ENCODE measurements around the gene SNCAIP.

Gene SNCAIP

DNA sequence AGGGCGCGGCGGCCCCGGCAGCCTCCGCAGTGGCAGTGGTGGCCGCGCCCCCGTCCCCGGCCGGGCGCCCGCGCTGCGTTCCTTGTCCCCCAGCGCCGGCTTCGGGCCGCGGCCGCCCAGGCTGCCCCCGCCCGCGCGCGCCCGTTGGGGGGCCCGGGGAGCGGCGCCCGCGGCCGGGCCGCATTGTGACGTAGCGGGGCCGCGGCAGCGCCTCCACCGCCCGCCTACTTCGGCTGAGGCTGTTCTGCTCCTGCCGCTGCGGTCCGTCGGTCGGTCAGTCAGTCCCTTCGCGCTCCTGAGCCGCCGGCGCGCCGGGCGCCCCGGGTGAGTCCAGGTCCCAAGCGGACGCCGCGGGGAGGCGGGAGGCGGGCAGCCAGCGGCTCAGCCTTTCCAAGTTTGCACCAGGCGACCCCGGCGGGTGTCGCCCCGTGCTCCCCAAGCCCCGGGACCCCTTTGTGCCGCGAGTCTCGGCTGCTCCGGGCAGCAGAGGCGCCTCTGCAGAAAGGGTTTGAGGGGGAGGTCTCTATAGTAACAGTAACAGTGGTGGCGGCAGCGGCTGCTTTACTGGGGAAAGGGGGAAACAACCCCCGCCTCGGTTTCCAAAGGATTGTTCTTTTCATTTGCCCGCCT is at the start of gene SNCAIP:
Gene SNCAIP (plus strand): TSS at position 277 of the 630 bp plus-strand sequence. CDS start 78,898 bp downstream, outside the sequence.
- DNase-seq (ENCODE audit: low spot score) = peak; percentile 67

DNA sequence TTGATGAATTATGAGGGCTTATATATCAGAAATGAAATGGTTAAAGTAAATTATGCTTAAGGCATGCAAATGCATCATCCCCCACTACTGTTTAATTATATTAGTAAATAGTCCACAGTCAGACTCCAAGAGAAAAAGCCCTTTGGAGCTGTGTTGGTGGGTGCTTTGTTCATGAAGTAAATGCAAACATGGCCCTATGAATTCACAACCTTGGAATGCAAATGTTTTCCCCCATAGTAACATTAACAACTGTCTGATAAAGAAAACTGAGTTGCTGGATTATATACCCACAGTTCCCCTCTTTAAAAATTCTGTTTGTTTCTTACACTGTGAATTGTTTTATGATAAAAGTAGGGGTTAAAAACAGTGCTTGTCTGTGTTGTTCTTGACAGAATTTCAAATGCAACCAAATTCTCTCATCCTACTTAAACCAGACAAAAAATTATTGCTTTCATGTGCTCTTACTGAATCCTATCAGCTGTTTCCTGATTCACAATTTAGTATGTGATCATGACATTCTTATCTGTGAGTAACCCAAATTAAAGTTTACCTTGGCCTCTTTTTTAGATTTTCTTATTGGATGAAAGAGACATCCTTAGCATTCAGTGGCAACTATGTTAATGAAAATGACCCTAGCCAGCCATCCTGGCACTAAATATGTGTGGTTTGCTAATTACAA is 48.5 kb upstream of the SNCAIP start:
- DNase-seq (ENCODE audit: low spot score) = no peak

DNA sequence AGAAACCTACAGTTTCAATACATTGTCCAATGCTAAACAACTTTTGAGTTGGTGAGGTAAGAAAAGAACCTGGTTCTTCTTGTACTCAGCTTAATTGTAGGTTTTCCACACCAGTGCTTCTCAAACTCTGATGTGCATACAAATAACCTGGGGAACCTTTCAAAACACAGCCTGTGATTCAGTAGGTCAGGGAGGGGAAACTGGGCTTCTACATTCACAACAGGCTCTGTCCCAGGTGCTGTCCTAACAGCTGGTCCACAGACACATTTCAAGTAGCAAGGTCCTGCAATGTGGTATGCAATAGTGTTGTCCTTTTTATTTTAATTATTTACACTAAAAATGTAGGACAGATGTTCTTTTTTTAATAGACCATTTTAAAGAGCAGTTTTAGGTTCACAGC is 47.4 kb upstream of the SNCAIP start:
- peak; percentile 17 for DNase-seq (ENCODE audit: low spot score)

DNA sequence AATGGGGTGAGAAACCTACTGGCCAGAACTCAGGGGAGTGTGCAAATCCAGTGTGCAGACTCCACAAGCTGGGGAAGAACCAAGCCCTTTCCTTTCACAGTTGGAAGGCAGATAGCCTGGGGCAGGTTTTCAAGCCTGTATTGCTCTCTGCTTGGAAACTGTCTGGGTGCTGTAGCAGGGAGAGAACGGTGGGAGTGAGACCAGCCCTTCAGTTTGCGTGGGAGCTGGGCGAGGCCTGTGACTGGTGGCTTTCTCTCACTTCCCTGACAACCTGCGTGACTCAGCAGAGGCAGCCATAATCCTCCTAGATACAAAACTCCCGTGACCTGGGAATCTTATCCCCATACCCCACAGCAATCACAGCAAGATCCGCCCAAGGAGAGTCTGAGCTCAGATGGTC is 44.9 kb upstream of the SNCAIP start:
- no peak for DNase-seq (ENCODE audit: low spot score)

DNA sequence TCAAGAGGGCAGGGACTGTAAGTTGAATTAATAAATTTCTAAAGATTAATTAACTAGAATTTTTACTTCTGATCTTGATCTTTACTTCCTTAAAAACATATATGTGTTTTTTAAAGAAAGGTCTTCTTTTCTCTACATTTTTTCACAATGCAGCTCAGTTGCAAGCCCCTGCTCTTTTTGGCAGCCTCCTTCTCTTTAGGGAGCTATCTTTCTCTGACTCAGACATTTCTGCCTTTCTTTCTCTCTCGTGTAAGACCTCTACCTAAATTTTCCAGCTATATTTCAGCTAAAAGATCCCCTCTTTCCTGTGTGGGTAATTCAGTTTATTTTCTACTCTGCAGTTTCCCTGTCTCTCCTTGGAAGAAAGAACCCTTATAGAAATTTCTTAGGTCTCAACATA is 38.3 kb upstream of the SNCAIP start:
- DNase-seq (ENCODE audit: low spot score) = no peak

DNA sequence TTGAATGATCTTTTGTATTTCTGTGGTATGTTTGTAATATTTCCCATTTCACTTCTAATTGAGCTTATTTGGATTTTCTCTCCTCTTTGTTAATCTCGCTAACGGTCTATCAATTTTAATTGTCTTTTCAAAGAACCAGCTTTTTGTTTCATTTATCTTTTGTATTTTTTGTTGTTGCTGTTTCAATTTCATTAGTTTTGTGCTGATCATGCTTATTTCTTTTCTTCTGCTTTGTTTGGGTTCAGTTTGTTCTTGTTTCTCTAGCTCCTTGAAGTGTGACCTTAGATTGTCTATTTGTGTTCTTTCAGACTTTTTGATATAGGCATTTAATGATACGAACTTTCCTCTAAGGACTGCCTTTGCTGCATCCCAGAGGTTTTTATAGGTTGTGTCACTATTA is 28.4 kb upstream of the SNCAIP start:
- no peak for DNase-seq (ENCODE audit: low spot score)

DNA sequence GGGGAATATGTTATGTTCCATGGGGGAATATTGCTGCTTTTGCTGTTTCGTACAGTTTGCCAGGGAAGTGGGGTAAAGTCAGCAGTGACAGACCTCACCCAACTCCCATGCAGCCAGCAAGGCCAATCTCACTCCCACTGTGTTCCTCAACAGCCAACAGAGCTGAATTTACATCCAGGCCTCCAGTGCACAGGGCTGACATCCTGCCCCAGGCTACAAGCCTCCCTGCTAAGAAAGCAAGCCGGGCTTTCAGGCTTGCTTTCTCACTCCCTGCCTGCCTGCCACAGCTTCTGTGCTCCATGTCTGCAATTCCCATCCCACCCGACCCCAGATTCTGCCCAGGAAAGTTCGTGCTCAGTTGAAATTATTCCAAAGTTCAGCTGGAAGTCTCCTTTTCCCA is 25.5 kb upstream of the SNCAIP start:
- DNase-seq (ENCODE audit: low spot score) = no peak

DNA sequence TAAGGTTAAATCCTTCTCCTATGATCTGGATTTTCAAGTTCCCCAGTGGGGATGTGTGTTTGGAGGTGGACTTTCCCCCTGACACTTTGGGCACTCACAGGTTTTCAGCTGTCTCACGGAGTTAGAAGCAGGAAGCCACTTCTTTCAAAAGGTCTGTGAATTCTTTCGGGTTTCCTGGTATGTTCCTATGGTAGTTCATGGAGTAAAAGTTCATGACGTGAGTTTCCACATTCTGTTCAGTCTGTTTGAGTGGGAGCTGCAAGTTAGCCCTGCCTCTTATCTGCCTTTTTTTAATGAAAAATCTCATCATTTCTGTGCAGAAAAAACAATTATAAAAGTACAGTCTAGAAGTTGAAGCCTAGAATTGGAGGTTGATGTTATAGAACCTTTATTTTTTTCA is 24.9 kb upstream of the SNCAIP start:
- DNase-seq (ENCODE audit: low spot score) = no peak

DNA sequence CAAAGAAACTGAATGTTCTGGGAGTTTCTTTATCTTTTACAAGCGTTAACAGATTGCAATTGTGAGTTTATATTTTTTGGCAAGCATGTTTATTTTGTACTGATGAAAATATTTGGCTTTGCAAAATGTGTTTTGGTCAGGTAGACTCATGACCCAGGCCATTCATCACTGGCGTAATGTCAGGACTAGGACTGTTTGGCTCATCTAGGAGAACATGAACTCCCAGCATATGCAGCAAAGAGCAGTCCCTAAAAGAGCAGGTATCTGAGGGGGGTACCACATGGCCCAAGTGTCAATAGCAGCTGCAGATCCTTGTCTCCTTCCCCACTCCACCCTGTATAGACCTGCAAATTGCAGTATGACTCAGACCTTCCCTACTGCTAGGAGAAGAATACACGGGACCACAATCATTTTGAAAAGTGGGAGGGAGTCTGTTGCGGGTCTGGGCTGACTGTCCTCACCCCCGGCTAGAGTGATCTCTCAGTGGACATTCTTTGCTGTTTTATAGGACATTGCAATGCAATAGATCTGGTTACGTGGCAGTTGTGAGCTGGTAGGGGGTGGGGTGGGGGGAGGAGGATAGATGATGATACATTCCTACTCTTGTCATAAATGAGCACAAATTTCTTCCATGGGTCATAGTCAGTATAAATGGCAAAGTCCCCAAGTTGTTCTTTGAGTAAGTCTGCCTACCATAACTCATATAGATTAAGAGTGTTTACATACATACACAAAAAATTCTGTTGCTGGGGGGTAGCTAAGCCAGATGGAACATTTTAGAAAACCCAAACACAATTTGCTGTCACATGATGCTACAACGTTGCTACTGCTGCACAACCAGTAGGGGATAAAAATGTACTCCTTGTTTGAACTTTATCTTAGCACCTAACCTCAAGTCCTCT is 20.8 kb upstream of the SNCAIP start:
- peak; percentile 6 for DNase-seq (ENCODE audit: low spot score)

DNA sequence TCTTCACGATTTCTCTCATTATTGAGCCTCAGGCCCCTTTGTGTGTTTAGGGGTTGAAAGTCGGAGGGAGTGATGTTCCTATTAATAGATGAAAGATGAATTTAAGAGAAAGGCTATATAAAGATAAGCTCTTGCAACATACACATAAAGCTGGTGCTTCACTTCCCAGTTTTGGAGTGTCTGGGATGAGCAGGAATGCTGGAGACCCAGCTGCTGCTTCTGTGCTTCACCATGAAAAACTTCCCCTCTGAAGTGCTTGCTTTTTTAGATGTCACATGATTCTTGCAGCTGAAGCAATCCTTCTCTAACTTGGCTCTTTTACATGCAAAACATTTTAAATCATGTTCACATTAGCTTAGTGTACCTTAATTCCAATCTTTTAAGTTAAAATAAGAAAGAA is 19.7 kb upstream of the SNCAIP start:
- no peak for DNase-seq (ENCODE audit: low spot score)

DNA sequence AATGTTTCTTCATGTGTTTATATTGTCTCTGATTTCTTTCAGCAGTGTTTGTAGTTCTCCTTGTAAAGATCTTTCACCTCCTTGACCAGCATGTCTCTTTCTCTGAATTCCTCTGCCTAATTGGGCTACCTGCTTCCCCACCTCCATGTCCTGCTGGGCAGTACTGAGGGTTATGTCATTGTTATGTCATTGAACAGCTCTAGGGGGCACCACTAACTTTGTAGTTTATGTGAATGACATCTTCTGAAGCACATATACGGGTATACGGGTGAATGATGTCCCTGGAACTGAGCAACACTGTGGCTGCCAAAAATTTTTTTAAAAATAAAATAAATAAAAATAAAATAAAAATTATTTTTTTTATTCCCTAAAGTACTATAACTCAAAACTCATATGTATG is 16.9 kb upstream of the SNCAIP start:
- peak; percentile 48 for DNase-seq (ENCODE audit: low spot score)

DNA sequence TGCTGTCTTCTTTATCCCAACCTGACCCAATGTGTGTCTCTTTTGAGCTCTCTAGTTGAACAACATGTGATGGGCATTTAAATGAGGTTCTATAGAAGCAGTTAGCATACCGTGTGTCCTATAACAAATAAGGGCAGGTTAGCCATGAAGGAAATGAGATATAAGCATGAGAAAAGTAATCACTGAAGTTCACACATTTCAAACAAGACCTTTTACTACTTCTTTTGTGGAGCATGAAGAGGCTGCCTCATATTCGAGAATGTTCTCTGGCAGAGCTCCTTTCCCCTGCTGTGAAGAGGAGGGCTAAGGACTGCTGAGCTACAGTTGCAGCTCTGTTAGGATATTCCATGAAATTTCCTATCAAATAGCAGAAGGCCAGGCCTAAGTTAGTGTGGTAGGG is 15.2 kb upstream of the SNCAIP start:
- no peak for DNase-seq (ENCODE audit: low spot score)

DNA sequence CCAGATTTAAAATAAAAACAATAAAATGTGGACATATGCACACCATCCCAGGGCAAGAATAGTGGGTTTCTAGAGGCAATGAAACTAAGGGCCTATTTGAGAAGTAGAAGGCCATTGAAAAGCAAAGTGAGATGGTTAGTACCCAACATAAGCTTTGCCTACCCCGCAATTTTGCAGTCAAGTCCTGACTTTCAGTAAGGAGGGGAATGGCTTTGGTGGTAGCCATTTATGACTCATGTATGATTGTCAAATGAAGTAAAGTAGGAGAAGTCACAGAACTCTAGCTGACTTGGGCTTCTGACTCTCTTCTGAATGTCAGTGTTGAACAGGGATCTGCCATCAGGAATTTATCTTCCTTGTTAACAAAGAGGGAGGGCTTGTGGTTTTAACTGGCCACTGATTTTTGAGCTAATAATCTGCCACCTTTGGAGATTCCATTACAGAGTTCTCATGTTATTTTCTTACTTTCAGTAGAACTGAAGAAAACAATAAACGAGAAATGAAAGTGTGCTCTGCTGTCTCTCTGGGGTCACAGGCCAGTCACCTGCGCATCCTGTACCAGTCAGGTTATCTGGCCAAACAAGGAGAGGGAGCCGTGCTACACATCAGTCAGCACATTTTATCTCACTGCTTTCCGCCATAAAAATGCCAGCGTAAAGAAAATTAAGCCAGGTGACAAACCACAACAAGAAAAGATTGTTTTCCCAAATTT is 14.3 kb upstream of the SNCAIP start:
- no peak for DNase-seq (ENCODE audit: low spot score)

DNA sequence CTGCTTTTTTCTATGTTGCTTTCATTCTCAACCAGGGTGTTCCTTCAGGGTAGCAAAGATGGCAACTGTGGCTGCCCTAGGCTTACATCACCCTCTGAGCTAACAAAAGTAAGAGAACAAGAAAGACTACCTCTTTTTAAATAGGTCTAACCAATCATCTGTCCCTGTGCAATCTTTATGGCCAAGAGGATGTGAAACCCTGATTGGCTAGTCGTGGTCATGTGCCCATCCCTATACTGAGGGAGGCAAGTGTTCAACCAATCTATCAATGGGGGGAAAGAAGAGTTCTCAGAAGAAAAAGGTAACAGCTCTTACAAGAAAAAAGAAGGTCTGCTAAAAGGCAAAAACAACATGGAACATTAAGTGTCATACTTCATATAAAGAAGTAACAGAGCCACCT is 11.7 kb upstream of the SNCAIP start:
- DNase-seq (ENCODE audit: low spot score) = no peak

DNA sequence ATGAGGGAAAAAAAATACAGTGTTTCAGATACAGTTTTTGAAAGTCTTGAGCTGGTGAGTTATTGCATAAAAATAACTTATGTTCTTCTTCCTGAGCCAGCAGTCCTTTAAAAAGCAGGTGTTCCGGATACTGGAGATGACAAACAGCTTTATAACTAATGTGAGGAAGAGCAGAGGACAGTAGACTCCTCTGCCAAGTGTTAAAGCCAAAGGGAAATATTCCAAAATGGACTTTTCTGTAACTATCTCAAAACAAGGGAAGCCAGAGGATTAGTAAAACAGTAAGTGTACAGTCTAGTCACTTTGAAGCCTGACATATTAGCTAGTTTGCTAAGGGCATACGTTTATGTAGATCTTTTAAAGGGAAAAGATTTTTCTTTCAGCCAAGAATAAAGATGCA is 11.0 kb upstream of the SNCAIP start:
- DNase-seq (ENCODE audit: low spot score) = no peak

DNA sequence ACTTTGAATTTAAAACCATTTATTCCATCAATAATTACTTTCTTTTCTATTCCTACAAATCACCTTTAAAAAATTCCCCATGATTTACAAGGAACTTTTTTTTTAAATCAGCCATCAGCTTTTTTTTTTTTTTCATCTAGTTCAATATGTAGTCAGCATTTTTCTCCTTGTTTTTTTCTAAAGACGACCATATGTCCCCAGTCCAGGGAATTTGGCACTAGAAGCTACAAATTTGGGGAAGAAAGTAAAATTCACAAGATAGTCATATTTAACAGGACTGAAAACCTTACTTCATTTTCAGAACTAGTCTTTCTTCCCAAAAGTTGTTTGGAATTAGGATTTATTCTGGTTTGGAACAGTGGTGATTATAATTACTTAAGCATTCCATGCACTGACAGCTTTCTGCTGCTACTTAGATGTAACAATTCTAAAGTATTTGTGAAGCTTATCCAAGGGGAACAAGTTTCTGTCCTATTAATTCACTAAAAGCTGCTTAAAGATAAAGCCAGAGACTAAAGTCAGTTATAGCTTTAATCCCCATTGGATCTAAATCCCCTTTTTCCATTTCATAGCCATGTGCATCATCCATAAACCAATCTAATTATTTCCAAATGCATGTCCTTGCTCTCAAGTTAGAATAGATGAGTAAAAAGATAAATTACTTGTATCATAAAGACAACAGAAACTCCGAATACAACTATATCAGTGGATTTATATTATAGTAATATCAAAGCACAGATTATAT is 7.4 kb upstream of the SNCAIP start:
- no peak for DNase-seq (ENCODE audit: low spot score)

DNA sequence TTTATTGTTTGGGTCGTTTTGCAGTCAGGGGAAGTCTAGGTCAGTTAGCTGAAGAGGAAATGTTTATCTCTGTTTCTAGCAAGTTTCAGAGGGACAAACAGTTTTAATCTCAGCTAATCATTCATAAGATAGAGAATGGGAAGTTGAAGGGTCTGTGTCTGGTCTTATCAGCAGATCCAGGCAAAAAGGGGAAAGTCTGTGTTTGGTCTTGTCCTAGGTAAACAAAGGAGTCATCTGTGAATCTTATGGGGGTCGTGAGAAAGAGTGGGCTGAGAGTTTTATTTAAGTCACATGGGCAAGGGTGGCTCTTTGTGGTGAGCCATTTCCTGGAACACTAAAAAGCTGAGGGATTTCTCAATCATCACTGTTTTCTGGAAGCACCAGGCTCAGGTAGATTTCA is 5.6 kb upstream of the SNCAIP start:
- DNase-seq (ENCODE audit: low spot score) = no peak

DNA sequence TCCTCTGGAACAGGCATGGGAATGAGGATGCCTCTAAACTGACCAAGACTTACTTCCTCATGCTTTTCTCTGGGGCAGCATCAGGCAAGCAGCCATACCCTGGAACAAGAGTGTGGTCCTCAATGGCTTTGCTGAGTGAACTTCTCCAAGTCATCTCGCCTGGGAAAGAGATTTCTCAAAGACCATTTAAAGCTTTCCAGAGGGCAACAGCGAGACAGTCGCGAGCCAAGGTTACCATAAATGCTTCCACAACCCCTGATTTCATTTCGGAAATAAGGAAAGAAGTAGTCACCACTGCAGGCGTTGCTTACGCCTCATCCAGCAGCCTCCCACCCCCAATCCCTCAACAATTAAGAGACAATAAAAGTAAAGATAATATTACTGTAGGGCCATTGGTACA is 1.1 kb upstream of the SNCAIP start:
- no peak for DNase-seq (ENCODE audit: low spot score)

DNA sequence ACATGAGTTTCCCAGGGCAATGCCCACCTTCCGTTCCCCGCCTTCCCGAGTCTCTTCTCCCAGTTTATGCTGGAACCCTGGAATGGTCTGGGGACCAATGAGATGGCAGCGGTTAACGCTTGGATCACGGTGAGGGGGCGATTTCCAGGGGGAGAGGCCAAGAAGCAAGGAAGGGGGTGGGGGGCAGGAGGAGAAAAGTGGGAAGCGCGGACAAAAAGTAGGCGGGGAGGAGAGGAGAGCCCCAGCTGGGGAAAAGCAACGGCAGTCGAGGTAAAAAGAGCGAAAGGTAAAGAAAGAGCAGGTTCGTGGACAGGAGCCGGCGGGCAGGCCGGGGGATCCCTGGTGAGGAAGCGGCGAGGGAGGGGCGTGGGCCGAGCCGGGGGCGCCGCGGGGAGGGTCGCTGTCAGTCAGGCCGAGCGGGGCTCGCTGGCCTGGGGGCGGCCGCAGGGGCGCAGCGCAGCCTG is 508 bp upstream of the SNCAIP start:
- peak; percentile 31 for DNase-seq (ENCODE audit: low spot score)

DNA sequence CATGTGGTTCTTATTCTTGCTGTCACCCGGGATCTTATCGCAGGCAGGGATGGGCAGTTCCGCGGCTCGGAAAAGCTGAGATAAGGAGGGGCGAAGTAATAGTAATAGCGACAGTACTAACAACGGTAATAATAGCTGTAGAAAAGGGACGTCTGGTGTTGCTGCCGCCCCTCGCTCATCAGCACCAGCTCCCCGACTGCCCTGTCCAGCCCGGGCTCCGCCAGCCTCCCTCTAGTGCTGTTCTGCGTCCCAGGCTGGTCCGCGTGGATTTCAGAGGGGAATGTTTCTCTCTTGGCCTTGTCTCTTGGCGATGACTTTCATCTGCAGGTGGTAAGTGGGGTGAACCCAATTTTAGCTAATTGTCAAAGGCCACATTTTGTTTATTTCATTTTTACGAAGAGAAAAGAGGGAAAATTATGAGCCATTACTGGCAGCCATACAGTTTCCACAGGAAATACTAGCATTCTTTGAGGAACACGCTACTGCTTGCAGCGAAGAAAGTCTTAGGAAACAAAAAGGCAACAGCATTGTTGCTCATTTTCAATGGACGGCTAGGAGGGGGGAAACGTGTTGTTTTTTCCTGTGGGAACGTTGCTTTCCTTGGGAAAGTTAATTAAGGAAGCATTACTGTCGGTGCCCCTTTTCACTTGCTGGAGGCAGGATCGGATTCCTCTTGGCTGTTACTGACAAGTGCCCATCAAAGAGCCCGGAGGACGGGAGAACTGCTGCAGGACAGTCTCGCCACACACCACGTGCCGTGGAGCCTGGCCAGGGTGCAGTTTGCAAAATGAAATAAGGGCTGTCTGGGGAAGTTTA is 762 bp downstream of the SNCAIP start:
- no peak for DNase-seq (ENCODE audit: low spot score)

DNA sequence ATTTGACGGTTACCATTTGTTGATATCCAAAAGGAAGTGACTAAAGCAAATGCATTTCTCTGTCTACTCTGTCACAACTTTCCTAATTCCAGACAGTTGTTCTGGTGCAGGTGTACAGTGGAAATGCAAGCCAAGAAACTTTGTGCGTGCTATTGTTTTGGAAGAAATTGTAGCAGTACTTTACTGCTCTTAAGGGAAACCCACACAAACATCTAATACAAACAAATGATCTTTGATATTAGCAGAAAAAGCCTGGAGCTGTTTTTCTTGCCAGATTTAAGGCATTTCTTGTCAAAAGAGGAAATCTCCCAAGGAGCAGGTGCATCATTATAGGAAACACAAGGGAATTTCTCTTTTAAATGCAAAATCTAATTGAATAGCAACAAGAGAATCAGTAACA is 2.0 kb downstream of the SNCAIP start:
- no peak for DNase-seq (ENCODE audit: low spot score)
